CD4-positive, alpha-beta T cell treated with Interleukin-6 for 4 hours (primary cell): ENCODE results near the gene MOB3B.

Experiments used
- DNase-seq: peaks from one replicate; pipeline ENCODE4 v3.0.0-alpha.2; 2020; ENCODE audit warnings: mixed read lengths

Gene MOB3B

GRCh38 chr9:27385606-27386322, 143.8 kb downstream of the MOB3B start:
- no peak for DNase-seq

DNA sequence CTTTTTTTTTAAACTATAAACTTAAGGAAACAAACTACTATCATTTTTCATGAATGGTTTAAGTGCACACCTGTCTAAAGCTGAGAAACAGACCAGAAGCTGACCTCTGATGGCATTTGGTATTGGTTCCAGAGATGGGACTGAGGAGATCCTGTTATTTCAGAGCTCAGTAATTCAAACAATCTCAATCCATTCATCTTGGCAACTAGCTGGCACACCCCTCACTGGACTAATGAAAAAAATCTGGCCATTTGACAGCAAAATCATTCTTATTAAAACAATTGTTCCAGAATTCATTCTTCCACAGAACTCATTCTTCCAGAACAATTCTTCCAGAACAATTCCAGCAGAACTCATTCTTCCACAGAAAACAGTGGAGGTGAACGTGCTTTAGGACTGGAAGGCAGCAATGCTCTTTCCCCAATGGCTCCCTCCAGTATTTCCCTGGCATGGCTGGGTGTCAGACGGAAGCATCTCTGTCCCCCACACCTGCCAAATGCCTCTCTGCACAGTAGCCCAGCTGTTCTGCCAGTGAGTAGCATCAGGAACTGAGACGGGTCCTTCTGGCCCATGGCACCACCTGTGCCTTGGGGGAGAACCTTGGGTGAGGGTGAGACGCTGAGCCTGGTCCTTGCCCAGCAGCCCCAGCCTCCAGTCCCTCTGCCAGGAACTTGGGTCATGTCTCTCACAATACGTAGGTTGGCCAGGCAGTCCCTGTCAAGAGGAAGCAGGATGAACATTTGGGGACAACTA, 145.2 kb downstream of the MOB3B start:
- DNase-seq: no peak

DNA sequence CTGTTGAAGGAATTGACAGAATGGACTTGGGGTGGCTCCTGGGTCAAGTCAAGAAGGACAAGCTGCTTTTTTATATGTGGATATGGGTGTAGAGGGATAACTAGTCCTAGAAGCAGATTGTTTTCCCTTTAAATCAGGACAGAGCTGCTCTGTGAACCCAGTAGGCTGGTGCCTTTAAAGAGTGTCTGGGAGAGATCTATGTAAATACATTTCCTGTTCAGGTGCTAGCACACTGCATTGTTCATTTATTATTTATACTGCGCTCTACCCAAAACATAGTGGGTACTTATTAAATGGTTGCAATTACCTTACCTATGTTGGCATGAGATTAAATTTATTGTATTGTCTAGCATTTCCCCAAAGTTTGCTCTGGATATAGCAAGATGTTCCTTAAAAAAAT, 146.1 kb downstream of the MOB3B start:
- DNase-seq: no peak

DNA sequence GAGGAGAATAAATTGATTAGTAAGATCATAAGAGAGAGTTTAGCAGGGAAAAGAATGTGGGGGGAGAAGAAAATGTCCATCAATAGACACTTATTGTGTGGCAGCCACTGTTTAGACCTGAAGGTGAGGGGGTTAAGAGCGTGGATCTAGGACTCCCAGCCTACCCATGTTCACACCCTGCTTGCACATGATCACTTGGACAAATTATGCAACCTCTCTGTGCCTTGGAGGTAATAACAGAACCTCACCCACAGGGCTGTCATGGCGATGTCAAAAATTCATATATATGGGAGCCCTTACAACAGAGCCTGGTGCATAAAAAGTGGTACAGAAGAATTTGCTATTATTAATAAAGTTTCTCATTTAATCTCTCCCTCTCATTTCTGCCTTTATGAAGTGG, 146.6 kb downstream of the MOB3B start:
- no peak for DNase-seq

GRCh38 chr9:27382308-27382707, 147.3 kb downstream of the MOB3B start:
- no peak for DNase-seq

DNA sequence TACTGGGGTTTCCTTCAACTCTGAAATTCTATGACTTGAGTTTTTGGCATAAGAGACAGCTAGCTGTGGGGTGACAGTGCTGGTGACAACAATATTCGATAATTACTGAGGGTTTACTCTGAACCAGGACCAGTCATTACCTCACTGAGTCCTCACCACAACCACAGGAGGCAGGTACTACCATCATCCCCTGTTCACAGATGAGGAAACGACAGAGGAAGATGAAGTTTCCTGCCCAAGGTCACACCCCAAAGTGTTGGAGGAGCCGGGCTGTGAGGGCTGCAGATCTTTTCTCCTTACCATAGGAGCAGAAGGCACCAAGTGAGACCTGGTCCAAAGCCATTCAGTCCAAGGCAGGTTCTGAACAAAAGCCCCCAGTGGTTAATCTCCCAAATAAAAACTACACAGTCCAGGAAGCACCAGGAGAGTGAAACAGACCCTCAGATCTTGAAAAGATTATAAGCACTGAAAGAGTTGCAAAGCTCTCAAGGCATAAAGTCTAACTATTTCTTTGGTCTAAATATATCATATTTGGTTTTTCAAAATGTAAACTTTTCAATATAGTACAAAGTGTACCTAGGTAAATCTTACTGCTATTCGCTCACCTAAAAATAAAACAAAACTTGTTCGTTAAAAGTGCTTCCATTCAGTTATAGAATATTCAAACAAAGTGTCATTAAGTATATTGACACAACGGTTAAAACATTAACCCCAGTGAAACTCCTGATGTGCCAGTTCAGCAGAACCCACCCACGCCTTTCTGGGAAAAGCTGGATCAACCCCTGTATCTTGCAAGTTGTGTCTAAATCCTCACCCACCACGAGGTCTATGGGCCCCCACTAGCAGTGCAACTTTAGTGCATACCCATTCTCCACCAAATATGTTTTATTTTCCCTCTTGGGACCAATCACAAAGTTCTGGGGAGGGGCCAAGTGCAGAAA, 150.0 kb downstream of the MOB3B start:
- DNase-seq: no peak

DNA sequence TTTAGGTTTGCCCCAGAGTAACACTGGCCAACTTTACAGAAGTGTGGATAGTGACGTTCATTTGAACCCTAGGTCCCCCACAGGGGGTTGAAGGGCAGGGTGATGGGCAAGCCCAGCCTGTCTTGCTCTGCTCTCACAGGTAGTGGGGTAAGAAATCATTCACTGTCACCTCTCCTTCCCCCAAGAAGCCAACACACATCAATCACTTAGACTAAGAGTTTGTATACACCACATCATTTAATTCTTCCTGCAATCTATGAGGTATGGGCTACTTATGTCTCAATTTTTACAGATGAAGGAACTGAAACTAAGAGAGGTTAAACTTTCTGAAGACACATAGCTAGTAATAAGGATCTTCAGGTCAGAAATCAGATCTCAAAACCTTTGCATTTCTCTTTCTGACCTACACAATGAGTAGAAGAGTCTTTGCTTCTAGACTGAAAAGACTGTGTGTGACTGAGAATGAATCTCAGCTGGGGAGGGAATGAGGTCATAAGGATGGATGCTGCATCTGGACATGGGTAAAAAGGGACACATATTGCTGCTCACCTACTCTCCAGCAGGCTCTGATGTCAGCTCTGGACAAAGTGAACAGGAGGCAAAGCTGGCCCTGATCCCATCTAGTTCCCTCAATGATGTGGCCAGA, 151.7 kb downstream of the MOB3B start:
- no peak for DNase-seq

DNA sequence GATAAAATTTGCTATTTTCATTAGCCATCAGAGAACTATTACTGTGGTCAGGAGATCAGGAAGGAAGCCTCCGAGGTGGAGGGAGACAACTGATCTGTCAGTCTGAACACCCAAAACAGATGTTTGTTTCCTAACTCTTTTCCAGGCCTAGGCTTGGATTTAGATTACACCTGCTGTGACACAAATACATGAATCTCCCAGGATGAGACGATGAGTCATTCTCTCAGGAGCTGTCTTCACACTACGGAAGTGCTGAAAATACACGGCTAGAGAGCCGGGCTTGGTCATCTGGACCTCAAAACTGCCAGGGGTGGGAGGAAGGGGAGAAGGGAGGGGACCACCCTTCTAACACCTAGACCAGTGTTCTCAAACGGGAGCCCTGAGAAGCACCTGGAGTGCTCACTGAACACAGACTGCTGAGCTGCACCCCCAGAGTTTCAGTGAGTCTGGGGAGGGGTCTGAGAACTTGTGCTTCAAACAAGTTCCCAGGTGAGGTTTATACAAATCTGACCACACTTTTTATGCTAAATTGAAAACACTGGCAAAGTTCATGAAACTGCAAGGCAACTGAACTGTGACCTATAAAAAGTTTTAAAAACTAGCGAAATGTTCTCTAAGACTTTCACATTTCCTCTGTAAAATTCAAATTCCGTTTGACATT, 152.3 kb downstream of the MOB3B start:
- DNase-seq: no peak

GRCh38 chr9:27373851-27374250, 155.8 kb downstream of the MOB3B start:
- DNase-seq: no peak

DNA sequence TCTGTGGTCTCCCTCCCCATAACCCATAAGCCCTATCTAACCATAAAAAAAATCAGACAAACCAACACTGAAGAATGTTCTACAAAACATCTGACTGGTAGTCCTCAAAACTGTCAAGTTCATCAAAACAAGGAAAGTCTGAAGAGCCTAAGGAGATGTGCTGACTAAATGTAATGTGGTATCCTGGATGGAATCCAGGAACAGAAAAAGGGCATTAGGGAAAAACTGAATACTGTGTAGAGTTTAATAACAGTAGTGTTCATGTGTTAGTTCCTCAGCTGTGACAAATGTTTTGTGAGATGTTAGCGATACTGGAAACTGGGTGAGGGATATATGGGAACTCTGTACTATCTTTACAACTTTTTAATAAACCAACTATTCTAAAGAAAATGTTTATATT, 157.0 kb downstream of the MOB3B start:
- DNase-seq: no peak

DNA sequence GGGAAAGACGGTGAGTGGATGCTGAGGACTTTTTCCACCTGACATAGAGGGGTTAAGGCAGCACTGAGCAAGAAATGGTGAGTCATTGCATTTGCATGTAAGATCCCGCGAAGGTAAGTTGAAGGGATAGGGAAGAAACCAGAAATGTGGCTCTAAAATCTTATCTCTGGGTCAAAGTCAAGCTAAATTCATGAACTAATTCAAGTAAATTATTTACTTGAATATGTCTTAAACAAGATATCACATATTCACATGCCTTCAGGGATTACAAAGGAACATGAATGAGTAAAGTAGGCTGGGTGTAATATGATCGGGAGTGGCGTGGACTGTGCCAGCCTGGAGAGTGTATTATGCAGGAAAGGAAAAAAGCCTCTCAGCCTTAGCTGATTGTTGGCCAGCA, 158.2 kb downstream of the MOB3B start:
- no peak for DNase-seq

DNA sequence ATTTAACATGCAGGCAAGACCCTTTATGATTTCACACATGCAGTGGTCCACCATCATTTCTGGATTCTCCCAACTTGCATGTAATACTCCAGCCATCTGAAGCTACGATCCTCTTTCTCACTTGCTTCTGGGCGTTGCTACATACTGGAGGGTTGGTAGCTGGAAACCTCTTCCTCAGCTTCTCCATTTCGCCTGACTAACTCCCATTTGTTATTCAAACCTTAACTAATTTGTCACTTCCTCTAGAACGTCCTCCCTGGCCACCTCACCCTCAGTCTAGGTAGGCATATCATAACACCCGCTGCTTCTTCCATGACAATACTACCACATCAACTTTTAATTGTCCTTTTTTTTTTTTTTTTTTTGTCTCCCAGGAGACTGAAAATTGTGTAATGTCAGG, 160.0 kb downstream of the MOB3B start:
- no peak for DNase-seq

DNA sequence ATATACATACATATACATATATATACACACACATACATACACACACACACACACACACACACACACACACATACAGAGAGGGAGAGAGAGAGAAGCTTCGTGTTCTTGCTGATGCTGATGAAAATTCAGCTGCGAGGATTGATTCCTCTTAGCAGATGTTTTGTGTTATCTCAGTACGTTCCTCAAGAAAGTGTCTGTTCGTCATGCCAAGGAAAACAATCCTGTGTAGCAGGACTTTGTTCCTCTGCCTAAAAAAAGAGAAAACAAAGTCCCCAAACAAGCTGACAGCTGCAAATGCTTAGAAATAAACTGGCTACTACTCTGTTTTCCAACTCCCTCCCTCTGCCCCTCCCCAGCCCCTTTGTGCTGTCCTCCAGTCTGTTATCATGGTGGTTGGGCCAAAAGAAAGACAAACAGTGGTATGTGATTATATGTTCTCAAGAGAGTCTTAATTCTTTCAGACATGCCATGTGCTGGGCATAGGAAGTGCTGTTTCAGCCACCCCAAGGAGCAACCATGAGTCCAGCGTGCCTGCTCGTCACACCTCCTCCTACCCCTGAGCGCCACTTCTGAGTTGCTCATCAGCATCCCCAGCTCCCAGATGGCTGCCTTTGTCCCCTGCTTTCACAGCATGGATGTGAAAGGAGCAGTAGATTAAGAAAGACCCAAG, 161.2 kb downstream of the MOB3B start:
- no peak for DNase-seq

GRCh38 chr9:27367921-27368315, 161.7 kb downstream of the MOB3B start:
- no peak for DNase-seq

GRCh38 chr9:27367175-27367798, 162.3 kb downstream of the MOB3B start:
- no peak for DNase-seq

- no peak for DNase-seq
Observed at GRCh38 chr9:27365707-27366376, 163.8 kb downstream of the MOB3B start.

DNA sequence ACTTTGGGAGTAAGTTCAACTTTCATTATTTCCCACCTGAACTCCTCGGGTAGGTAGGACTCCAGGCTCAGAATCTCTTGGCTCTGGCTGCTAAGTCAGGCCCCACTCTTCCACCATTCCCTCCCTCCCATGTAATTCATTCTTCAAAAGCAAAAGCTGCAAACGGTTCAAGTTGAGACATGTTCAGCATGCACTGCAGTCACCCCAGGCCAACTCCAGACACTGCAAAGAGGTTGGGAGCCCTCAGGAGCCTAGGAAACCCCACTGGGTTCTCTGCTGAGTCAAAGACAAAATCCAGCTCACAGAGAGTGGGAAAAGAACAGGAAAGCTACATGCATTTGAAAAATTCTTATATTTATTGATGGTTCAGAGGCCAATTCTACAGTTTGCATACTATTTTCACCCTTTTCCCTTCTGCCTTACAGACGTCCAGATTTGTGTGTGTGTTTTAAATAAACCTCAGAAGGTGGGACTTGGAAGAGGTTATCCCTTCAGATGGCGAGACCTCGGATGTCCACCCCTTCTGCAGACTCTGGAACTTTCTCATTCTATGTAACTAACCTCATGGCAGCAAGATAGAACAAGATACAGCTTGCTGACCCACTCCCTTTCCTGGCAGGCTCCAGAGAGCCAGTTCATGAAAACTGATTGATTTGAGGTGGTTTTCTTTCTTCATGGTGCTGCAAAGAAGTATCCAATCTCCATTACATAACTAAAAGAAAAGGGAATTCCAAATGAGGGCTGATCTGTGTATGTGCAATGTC, 167.0 kb downstream of the MOB3B start:
- DNase-seq: no peak

DNA sequence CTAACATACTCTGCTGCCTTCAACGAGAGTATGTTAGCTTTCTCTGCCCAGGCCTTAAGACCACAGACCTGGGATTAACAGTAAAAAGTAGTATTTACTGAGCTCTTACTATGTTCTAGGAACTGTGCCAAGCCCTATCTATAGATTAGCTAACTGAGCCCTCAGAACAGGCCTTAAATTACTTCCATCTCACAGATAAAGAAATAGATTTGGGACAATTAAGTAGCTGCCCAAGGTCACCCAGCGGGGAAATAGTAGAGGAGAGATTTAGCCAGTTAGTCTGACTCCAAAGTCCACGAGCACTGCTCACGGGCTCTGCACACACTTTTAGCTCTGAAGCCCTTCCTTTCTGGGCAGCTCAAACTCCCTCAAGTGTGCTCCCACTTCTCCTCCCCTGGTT, 168.1 kb downstream of the MOB3B start:
- no peak for DNase-seq

- DNase-seq: no peak
Observed at GRCh38 chr9:27359763-27360162, 169.9 kb downstream of the MOB3B start.

GRCh38 chr9:27358007-27358406, 171.6 kb downstream of the MOB3B start:
- DNase-seq: no peak
